C4-2B (cell line): ENCODE measurements around the gene NCAPD2.

Source experiments
- CTCF ChIP-seq: fragments of 450-650 bp; conservative IDR thresholded peaks from 2 replicates; pipeline ENCODE4 v1.5.1; 2017; ENCODE audit warnings: mild to moderate bottlenecking
- ZFX ChIP-seq: fragments of 450-650 bp; IDR thresholded peaks from 2 replicates; pipeline ENCODE4 v1.6.1; 2017

GRCh38 chr12:6534695-6534944, 40.7 kb downstream of the NCAPD2 start:
- TF ChIP-seq CTCF: no peak
- TF ChIP-seq ZFX: peak; percentile 65; the same call in 1 of the 2 replicates
